ENCODE measurements around the gene PLXNB2. TPM values are rescaled to one million over a fixed set of nuclear protein-coding genes. Genes with fewer than 3 reads are reported as not detected.

Gene PLXNB2
- total and polyA plus RNA-seq, 2 donors (not counting 1 experiment from before 2014, with no cell fraction given): 62.7 to 209 TPM

DNA sequence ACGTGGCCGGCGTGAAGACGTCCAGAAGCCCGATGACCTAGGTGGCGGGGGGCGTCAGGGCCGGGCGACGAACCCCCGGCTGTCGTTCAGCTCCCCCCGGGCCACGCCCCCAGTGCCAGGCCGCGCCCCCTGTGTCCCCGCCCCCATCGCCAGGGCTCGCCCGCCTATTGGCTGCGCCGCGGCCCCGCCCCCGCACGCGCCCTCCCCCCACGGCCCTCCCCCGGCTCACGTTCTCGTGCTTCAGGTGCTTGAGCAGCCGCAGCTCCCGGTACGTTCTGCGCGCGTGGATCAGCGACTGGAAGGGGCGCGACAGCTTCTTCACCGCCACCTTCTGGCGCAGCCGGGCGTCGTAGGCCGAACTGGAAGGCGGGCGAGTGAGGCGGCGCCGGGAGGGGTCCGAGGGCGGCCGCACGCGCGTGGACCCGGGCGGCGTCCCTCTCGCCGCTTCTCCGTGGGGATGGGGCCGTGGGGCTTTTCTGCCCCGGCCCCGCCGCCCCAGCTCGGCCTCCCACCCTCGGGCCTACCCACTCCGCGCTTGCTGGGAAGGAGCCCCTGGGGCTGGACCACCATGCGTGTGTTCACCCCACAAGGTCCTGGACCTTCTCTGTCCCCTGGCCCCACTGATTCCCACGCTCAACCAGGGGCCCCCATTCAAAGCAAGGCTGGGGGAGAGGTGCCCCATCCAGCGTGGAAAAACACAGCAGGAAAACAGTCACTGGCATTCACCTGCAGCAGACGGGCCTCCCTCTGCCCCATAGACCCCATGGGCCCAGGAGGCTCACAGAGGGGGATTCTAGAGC, 39.7 kb downstream of the PLXNB2 start:
- Histone ChIP-seq H3K9ac (ENCODE audit: insufficient read depth, low read length) (no peak overlapping the region), H3K4me1 (ENCODE audit: control insufficient read depth, extremely low read depth, insufficient read depth, low read length) (peaks cover 10% of the 10 kb centered on the region), H2AFZ (ENCODE audit: low read length) (no peak overlapping the region), H3K4me2 (ENCODE audit: extremely low read depth, insufficient read depth, low read length) (peak overlapping the region; percentile 44), H3K9me3 (ENCODE audit: control insufficient read depth, insufficient read depth, low read depth, low read length) (no peaks in the 10 kb centered on the region), H3K79me2 (ENCODE audit: control insufficient read depth, insufficient read depth, low read length) (no peaks in the 10 kb centered on the region), H3K27me3 (ENCODE audit: control insufficient read depth, insufficient read depth, low read length) (no peaks in the 10 kb centered on the region), H3K27ac (ENCODE audit: insufficient read depth, low read length) (no peak overlapping the region), H3K36me3 (ENCODE audit: control insufficient read depth, insufficient read depth, low read length) (no peaks in the 10 kb centered on the region), H4K20me1 (ENCODE audit: control insufficient read depth, extremely low read depth, insufficient read depth, low read length) (no peaks in the 10 kb centered on the region), H3K4me3 (replicated peaks in 1 of 4; ENCODE audit: control extremely low read depth in 1 of 4, insufficient read depth in 1 of 4, low read depth in 3 of 4, low read length in 4 of 4) (peak overlapping the region in 1 of 4 experiments; percentile 46)
- TF ChIP-seq EZH2 (IDR thresholded peaks at IDR 0.05; ENCODE audit: low read length, missing control alignments): no peak
- TF ChIP-seq, protein P1, sequence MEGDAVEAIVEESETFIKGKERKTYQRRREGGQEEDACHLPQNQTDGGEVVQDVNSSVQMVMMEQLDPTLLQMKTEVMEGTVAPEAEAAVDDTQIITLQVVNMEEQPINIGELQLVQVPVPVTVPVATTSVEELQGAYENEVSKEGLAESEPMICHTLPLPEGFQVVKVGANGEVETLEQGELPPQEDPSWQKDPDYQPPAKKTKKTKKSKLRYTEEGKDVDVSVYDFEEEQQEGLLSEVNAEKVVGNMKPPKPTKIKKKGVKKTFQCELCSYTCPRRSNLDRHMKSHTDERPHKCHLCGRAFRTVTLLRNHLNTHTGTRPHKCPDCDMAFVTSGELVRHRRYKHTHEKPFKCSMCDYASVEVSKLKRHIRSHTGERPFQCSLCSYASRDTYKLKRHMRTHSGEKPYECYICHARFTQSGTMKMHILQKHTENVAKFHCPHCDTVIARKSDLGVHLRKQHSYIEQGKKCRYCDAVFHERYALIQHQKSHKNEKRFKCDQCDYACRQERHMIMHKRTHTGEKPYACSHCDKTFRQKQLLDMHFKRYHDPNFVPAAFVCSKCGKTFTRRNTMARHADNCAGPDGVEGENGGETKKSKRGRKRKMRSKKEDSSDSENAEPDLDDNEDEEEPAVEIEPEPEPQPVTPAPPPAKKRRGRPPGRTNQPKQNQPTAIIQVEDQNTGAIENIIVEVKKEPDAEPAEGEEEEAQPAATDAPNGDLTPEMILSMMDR (conservative IDR thresholded peaks at IDR 0.05 in 1 of 2, IDR thresholded peaks at IDR 0.05 in 1 of 2; ENCODE audit: low read depth in 1 of 2, low read length in 2 of 2): peak in 1 of 2 donors; percentile 27
- peak; percentile 41 to 51 for DNase-seq (ENCODE audit: low read depth in 2 of 2)

GRCh38 chr22:50266994-50267393, 40.5 kb downstream of the PLXNB2 start:
- H4K20me1 ChIP-seq (ENCODE audit: control insufficient read depth, extremely low read depth, insufficient read depth, low read length): no peaks in the 10 kb centered on the region
- DNase-seq (ENCODE audit: low read depth in 2 of 2): no peak
- no peak overlapping the region for H3K9ac ChIP-seq (ENCODE audit: insufficient read depth, low read length)
- peaks cover 15% of the 10 kb centered on the region for H3K4me1 ChIP-seq (ENCODE audit: control insufficient read depth, extremely low read depth, insufficient read depth, low read length)
- H3K4me2 ChIP-seq (ENCODE audit: extremely low read depth, insufficient read depth, low read length): no peak overlapping the region
- no peaks in the 10 kb centered on the region for H3K79me2 ChIP-seq (ENCODE audit: control insufficient read depth, insufficient read depth, low read length)
- peak overlapping the region in 1 of 4 experiments; percentile 34 for H3K4me3 ChIP-seq (replicated peaks in 1 of 4; ENCODE audit: control extremely low read depth in 1 of 4, insufficient read depth in 1 of 4, low read depth in 3 of 4, low read length in 4 of 4)
- H2AFZ ChIP-seq (ENCODE audit: low read length): no peak overlapping the region
- no peaks in the 10 kb centered on the region for H3K27me3 ChIP-seq (ENCODE audit: control insufficient read depth, insufficient read depth, low read length)
- H3K9me3 ChIP-seq (ENCODE audit: control insufficient read depth, insufficient read depth, low read depth, low read length): no peaks in the 10 kb centered on the region
- no peak overlapping the region for H3K27ac ChIP-seq (ENCODE audit: insufficient read depth, low read length)
- H3K36me3 ChIP-seq (ENCODE audit: control insufficient read depth, insufficient read depth, low read length): no peaks in the 10 kb centered on the region
- TF ChIP-seq, protein P1 (conservative IDR thresholded peaks at IDR 0.05 in 1 of 2, IDR thresholded peaks at IDR 0.05 in 1 of 2; ENCODE audit: low read depth in 1 of 2, low read length in 2 of 2): no peak

DNA sequence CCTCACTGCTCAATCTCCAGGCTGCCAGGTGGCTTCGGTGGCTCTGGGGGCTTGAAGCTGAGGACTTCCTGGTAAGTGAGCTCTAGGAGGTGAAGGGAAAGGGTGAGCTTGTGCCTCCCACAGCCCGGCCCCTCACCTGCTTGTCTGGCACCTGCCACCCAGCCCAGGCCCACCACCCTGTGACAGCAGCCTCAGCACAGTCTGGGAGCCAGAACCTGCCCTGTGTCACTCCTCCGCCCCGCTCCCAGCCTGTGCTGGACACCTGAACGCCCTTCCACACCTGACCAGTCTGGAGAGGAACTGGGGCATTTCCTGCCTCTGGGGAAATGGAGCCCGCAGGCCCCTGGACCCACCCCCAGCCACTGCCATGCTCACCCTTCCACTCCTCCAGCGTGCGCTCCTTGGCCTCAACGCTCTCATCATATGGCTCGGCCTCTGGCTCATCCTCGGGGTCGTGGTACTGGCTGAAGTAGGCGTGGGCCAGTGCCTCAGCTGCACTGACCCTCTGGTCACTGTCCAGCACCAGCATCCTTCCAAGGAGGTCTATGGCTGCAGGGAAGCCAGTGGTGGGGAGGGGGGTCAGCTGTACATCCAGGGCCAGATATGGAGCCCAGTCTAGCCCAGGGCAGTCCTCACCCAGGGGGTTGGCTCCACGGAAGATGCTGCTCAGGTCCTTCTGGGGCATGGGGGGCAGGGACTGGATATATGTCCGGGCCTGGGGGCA, 42.3 kb downstream of the PLXNB2 start:
- H3K9me3 ChIP-seq (ENCODE audit: control insufficient read depth, insufficient read depth, low read depth, low read length): no peaks in the 10 kb centered on the region
- H3K27me3 ChIP-seq (ENCODE audit: control insufficient read depth, insufficient read depth, low read length): no peaks in the 10 kb centered on the region
- H4K20me1 ChIP-seq (ENCODE audit: control insufficient read depth, extremely low read depth, insufficient read depth, low read length): no peaks in the 10 kb centered on the region
- H3K9ac ChIP-seq (ENCODE audit: insufficient read depth, low read length): no peak overlapping the region
- H3K4me1 ChIP-seq (ENCODE audit: control insufficient read depth, extremely low read depth, insufficient read depth, low read length): peaks cover 6% of the 10 kb centered on the region
- no peak for DNase-seq (ENCODE audit: low read depth in 2 of 2)
- H3K36me3 ChIP-seq (ENCODE audit: control insufficient read depth, insufficient read depth, low read length): no peaks in the 10 kb centered on the region
- H3K4me3 ChIP-seq (replicated peaks in 1 of 4; ENCODE audit: control extremely low read depth in 1 of 4, insufficient read depth in 1 of 4, low read depth in 3 of 4, low read length in 4 of 4): no peak overlapping the region
- TF ChIP-seq, protein P1 (conservative IDR thresholded peaks at IDR 0.05 in 1 of 2, IDR thresholded peaks at IDR 0.05 in 1 of 2; ENCODE audit: low read depth in 1 of 2, low read length in 2 of 2): no peak
- no peak for TF ChIP-seq EZH2 (IDR thresholded peaks at IDR 0.05; ENCODE audit: low read length, missing control alignments)
- H2AFZ ChIP-seq (ENCODE audit: low read length): no peak overlapping the region
- peaks cover 6% of the 10 kb centered on the region for H3K79me2 ChIP-seq (ENCODE audit: control insufficient read depth, insufficient read depth, low read length)
- no peak overlapping the region for H3K27ac ChIP-seq (ENCODE audit: insufficient read depth, low read length)
- H3K4me2 ChIP-seq (ENCODE audit: extremely low read depth, insufficient read depth, low read length): no peak overlapping the region
